ENCODE data around the gene TRPV3. TPM values are rescaled to one million over a fixed set of nuclear protein-coding genes. Genes with fewer than 3 reads are reported as not detected.

Gene TRPV3
- total and polyA plus RNA-seq, 2 of the 13 experiments (the other 11 are each of a cell fraction or from before 2014, with no cell fraction given): 0.90 to 1.0 TPM

- no peak overlapping the region for H2AFZ ChIP-seq (ENCODE audit: low read length)
- no TSS peak for BruUV-seq (replicated peaks)
- no peaks in the 10 kb centered on the region for H4K20me1 ChIP-seq (ENCODE audit: insufficient read depth, low read length)
- no peak overlapping the region for H3K27ac ChIP-seq (ENCODE audit: extremely low read length, insufficient read depth, low read length)
- no peaks in the 10 kb centered on the region; a peak in 1 of 5 replicates for H3K27me3 ChIP-seq (ENCODE audit: control insufficient read depth in 1 of 2, insufficient read depth in 2 of 2, low read length in 2 of 2)
- no peaks in the 10 kb centered on the region for H3K9me3 ChIP-seq (ENCODE audit: low read length)
- no peaks in the 10 kb centered on the region for H3K36me3 ChIP-seq (replicated peaks in 1 of 2; ENCODE audit: control insufficient read depth in 1 of 2, insufficient read depth in 2 of 2, low read length in 2 of 2)
- FAIRE-seq (no peak), ATAC-seq (peak; percentile 69), DNase-seq (ENCODE audit: low spot score) (peak; percentile 21)
- no peaks in the 10 kb centered on the region for H3K79me2 ChIP-seq (ENCODE audit: insufficient read depth, low read length)
- intact Hi-C loops (cut with micrococcal nuclease; ENCODE audit: unreplicated experiment): no loop called here
- H3K4me1 ChIP-seq (ENCODE audit: insufficient read depth, low read length): peaks cover 42% of the 10 kb centered on the region
- peak overlapping the region in 1 of 3 experiments; percentile 46; a peak in 1 of 6 replicates for H3K4me3 ChIP-seq (replicated peaks in 1 of 3; ENCODE audit: insufficient read depth in 1 of 3, low read depth in 2 of 3, low read length in 3 of 3)
- in situ Hi-C loops (cut with HindIII; ENCODE audit: extremely low pct_ligation_motif_present, low pct_unique_long_range_greater_than_20kb): no loop called here
- H3K4me2 ChIP-seq (ENCODE audit: low read depth, low read length): peak overlapping the region; percentile 69
- 14% methylated on average over 6 of the region's 16 CpGs for WGBS (ENCODE audit: low lambda C conversion rate)
- H3K9ac ChIP-seq (ENCODE audit: insufficient read depth, low read depth, low read length): no peak overlapping the region
- ChIA-PET CTCF (ENCODE audit: low intra/inter-chr PET ratio, low total read pairs) (no interaction called here), POLR2A (no interaction called here)
- TF ChIP-seq, protein P1, sequence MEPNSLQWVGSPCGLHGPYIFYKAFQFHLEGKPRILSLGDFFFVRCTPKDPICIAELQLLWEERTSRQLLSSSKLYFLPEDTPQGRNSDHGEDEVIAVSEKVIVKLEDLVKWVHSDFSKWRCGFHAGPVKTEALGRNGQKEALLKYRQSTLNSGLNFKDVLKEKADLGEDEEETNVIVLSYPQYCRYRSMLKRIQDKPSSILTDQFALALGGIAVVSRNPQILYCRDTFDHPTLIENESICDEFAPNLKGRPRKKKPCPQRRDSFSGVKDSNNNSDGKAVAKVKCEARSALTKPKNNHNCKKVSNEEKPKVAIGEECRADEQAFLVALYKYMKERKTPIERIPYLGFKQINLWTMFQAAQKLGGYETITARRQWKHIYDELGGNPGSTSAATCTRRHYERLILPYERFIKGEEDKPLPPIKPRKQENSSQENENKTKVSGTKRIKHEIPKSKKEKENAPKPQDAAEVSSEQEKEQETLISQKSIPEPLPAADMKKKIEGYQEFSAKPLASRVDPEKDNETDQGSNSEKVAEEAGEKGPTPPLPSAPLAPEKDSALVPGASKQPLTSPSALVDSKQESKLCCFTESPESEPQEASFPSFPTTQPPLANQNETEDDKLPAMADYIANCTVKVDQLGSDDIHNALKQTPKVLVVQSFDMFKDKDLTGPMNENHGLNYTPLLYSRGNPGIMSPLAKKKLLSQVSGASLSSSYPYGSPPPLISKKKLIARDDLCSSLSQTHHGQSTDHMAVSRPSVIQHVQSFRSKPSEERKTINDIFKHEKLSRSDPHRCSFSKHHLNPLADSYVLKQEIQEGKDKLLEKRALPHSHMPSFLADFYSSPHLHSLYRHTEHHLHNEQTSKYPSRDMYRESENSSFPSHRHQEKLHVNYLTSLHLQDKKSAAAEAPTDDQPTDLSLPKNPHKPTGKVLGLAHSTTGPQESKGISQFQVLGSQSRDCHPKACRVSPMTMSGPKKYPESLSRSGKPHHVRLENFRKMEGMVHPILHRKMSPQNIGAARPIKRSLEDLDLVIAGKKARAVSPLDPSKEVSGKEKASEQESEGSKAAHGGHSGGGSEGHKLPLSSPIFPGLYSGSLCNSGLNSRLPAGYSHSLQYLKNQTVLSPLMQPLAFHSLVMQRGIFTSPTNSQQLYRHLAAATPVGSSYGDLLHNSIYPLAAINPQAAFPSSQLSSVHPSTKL (CRISPR knock-in tag; IDR thresholded peaks at IDR 0.05): 0 out of 2 replicates have a peak, but pooled peaks have one; percentile 11
- peak; percentile 36; the same call in 1 of the 2 replicates for TF ChIP-seq ZNF782 (CRISPR knock-in tag; IDR thresholded peaks at IDR 0.05; ENCODE audit: borderline replicate concordance)
- TF ChIP-seq KDM5B (CRISPR knock-in tag; IDR thresholded peaks at IDR 0.05; ENCODE audit: borderline replicate concordance): 0 out of 2 replicates have a peak, but pooled peaks have one; percentile 54
- TF ChIP-seq SALL1 (CRISPR knock-in tag; IDR thresholded peaks at IDR 0.05): 0 out of 2 replicates have a peak, but pooled peaks have one; percentile 10
- peak; percentile 65 for TF ChIP-seq ZFX (CRISPR knock-in tag; IDR thresholded peaks at IDR 0.05; ENCODE audit: low read depth)
- peak; percentile 40; the same call in 1 of the 2 replicates for TF ChIP-seq CTCF (CRISPR knock-in tag; IDR thresholded peaks at IDR 0.05)
- no peak for TF ChIP-seq ZNF441 (CRISPR knock-in tag; IDR thresholded peaks at IDR 0.05; ENCODE audit: borderline replicate concordance)
- peak; percentile 20; the same call in 1 of the 2 replicates for TF ChIP-seq STAG1 (CRISPR knock-in tag; IDR thresholded peaks at IDR 0.05)
- TF ChIP-seq HOXA3 (CRISPR knock-in tag; IDR thresholded peaks at IDR 0.05): peak; percentile 20; the same call in 1 of the 2 replicates
- no peak for TF ChIP-seq SP5 (CRISPR knock-in tag; IDR thresholded peaks at IDR 0.05; ENCODE audit: borderline replicate concordance, low read depth)
- TF ChIP-seq, protein P2, sequence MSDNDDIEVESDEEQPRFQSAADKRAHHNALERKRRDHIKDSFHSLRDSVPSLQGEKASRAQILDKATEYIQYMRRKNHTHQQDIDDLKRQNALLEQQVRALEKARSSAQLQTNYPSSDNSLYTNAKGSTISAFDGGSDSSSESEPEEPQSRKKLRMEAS (IDR thresholded peaks at IDR 0.05): 0 out of 2 replicates have a peak, but pooled peaks have one; percentile 17
- no peak for TF ChIP-seq DDIT3 (CRISPR knock-in tag; IDR thresholded peaks at IDR 0.05)
- TF ChIP-seq, protein P3, sequence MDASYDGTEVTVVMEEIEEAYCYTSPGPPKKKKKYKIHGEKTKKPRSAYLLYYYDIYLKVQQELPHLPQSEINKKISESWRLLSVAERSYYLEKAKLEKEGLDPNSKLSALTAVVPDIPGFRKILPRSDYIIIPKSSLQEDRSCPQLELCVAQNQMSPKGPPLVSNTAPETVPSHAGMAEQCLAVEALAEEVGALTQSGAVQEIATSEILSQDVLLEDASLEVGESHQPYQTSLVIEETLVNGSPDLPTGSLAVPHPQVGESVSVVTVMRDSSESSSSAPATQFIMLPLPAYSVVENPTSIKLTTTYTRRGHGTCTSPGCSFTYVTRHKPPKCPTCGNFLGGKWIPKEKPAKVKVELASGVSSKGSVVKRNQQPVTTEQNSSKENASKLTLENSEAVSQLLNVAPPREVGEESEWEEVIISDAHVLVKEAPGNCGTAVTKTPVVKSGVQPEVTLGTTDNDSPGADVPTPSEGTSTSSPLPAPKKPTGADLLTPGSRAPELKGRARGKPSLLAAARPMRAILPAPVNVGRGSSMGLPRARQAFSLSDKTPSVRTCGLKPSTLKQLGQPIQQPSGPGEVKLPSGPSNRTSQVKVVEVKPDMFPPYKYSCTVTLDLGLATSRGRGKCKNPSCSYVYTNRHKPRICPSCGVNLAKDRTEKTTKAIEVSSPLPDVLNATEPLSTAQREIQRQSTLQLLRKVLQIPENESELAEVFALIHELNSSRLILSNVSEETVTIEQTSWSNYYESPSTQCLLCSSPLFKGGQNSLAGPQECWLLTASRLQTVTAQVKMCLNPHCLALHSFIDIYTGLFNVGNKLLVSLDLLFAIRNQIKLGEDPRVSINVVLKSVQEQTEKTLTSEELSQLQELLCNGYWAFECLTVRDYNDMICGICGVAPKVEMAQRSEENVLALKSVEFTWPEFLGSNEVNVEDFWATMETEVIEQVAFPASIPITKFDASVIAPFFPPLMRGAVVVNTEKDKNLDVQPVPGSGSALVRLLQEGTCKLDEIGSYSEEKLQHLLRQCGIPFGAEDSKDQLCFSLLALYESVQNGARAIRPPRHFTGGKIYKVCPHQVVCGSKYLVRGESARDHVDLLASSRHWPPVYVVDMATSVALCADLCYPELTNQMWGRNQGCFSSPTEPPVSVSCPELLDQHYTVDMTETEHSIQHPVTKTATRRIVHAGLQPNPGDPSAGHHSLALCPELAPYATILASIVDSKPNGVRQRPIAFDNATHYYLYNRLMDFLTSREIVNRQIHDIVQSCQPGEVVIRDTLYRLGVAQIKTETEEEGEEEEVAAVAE (CRISPR knock-in tag; IDR thresholded peaks at IDR 0.05; ENCODE audit: borderline replicate concordance): no peak
Observed at GRCh38 chr17:3542410-3543088, 15.1 kb downstream of the TRPV3 start.
